PFSK-1 (cell line): Measurements from ENCODE around the gene ATP8A1.

ENCODE experiments used
- POLR2AphosphoS5 ChIP-seq: IDR thresholded peaks from 2 replicates; pipeline ENCODE4 v1.6.1; 2012; ENCODE audit warnings: low read depth, mild to moderate bottlenecking, control low read depth, low read length, moderate library complexity
- TAF1 ChIP-seq: IDR thresholded peaks from 2 replicates; pipeline ENCODE4 v1.6.1; 2012; ENCODE audit warnings: low read length, control low read depth, borderline replicate concordance; ENCODE audit not compliant: insufficient read depth
- TF ChIP-seq, protein P1 (sequence below), 2 experiments: IDR thresholded peaks; 2 replicates each; pipeline versions ENCODE4 v1.6.1 to v1.8.0; 2011 to 2012; ENCODE audit warnings: low read depth in 2 of 2, low read length in 2 of 2, control low read depth in 1 of 2, inconsistent platforms in 1 of 2, mild to moderate bottlenecking in 1 of 2, moderate library complexity in 1 of 2; ENCODE audit not compliant: insufficient read depth in 1 of 2

DNA sequence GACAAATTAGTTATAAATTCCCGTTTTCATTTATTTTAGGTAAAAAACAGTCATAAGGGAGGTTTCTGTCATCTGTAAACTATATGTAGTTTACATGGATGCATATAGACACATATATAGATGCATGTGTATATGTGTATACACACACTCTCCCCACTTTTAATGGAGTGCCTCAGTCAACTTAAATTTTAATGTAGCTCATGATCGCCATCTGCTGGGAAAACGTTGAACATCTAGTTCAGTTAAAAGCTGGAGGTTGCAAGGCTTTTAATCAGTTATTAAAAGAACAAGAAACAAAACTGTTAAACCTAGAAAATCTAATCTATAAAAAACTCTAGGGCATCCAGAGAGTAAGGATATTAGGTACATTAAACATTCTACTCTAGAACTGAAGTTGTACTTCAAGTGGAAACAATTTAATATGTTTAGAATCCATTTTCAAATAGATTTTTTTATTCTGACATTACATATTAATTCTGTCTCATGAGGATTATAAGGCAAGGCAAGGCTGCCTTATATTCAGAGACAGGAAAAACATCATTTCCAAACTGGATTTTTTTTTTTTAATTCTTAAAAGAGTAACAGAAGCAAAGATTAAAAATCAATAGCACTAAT is 137.0 kb downstream of the ATP8A1 start:
- no peak for TF ChIP-seq POLR2AphosphoS5
- no peak for TF ChIP-seq TAF1
- TF ChIP-seq, protein P1, sequence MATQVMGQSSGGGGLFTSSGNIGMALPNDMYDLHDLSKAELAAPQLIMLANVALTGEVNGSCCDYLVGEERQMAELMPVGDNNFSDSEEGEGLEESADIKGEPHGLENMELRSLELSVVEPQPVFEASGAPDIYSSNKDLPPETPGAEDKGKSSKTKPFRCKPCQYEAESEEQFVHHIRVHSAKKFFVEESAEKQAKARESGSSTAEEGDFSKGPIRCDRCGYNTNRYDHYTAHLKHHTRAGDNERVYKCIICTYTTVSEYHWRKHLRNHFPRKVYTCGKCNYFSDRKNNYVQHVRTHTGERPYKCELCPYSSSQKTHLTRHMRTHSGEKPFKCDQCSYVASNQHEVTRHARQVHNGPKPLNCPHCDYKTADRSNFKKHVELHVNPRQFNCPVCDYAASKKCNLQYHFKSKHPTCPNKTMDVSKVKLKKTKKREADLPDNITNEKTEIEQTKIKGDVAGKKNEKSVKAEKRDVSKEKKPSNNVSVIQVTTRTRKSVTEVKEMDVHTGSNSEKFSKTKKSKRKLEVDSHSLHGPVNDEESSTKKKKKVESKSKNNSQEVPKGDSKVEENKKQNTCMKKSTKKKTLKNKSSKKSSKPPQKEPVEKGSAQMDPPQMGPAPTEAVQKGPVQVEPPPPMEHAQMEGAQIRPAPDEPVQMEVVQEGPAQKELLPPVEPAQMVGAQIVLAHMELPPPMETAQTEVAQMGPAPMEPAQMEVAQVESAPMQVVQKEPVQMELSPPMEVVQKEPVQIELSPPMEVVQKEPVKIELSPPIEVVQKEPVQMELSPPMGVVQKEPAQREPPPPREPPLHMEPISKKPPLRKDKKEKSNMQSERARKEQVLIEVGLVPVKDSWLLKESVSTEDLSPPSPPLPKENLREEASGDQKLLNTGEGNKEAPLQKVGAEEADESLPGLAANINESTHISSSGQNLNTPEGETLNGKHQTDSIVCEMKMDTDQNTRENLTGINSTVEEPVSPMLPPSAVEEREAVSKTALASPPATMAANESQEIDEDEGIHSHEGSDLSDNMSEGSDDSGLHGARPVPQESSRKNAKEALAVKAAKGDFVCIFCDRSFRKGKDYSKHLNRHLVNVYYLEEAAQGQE (IDR thresholded peaks at IDR 0.05; ENCODE audit: insufficient read depth in 1 of 2, low read depth in 2 of 2, low read length in 2 of 2) = no peak
